Stomach (tissue), 9 donors: Measurements from ENCODE around the gene SPATA31C1. TPM values are rescaled to one million over a fixed set of nuclear protein-coding genes. Genes with fewer than 3 reads are reported as not detected.

Source experiments
- DNase-seq, 2 donors: peaks; one replicate each; pipeline versions ENCODE4 v3.0.0 to v3.0.0-alpha.2; 2013 to 2019
- H3K27ac ChIP-seq, 5 donors: fragments of 200-600 bp in 4 of 5; sonication (generic) in 4 of 5; one replicate each; pipeline ENCODE4 v1.5.1; 2013 to 2019; ENCODE audit warnings: mild to moderate bottlenecking in 1 of 5, moderate library complexity in 1 of 5
- H3K27me3 ChIP-seq, 3 donors: fragments of 200-600 bp; sonication (generic); one replicate each; pipeline ENCODE4 v1.5.1; 2017 to 2019; ENCODE audit warnings: mixed run types in 1 of 3
- H3K36me3 ChIP-seq, 4 donors: fragments of 200-600 bp; sonication (generic); 1 replicate in 3 of 4; 2 replicates in 1 of 4; pipeline ENCODE4 v1.5.1; 2016 to 2019
- H3K4me1 ChIP-seq, 4 donors: fragments of 200-600 bp; sonication (generic); one replicate each; pipeline ENCODE4 v1.5.1; 2016 to 2019
- H3K4me3 ChIP-seq, 4 donors: fragments of 200-600 bp; sonication (generic) in 3 of 4; one replicate each; pipeline ENCODE4 v1.5.1; 2016 to 2019; ENCODE audit warnings: mild to moderate bottlenecking in 1 of 4
- H3K9me3 ChIP-seq, 4 donors: fragments of 200-600 bp; sonication (generic); one replicate each; pipeline ENCODE4 v1.5.1; 2016 to 2019
- CTCF ChIP-seq, 7 experiments: fragments of 450-650 bp in 4 of 7; fragments of 200-600 bp in 3 of 7; sonication (generic) in 3 of 7; IDR thresholded peaks; one replicate each; pipeline ENCODE4 v1.5.1; 2016 to 2019; ENCODE audit warnings: antibody characterized with exemption in 7 of 7, control low read depth in 2 of 7, mild to moderate bottlenecking in 1 of 7
- EP300 ChIP-seq: sonication (generic); formaldehyde crosslinking; IDR thresholded peaks from one replicate; pipeline ENCODE4 v1.6.1; 2017; ENCODE audit warnings: antibody characterized with exemption
- POLR2A ChIP-seq, 4 donors: fragments of 450-650 bp; IDR thresholded peaks; one replicate each; pipeline ENCODE4 v1.6.1; 2016; ENCODE audit warnings: antibody characterized with exemption in 4 of 4, control low read depth in 2 of 4, mild to moderate bottlenecking in 1 of 4, moderate library complexity in 1 of 4
- POLR2AphosphoS5 ChIP-seq, 3 donors: sonication (generic); formaldehyde crosslinking; IDR thresholded peaks; one replicate each; pipeline ENCODE4 v1.6.1; 2016; ENCODE audit warnings: antibody characterized with exemption in 3 of 3
- WGBS, 5 donors: extraction: QIAGEN DNeasy Blood & Tissue Kit in 3 of 5; methylation state at CpG; one replicate each; pipeline versions ENCODE4 v1.1.5 to v1.1.7; 2013 to 2018; 5-methylcytosine and 5-hydroxymethylcytosine counted together
- intact Hi-C: fragments of 100-400 bp; cut with DNase I; formaldehyde crosslinking; loops from one replicate; pipeline ENCODE4 v1.15.1; 2023; ENCODE audit warnings: low total_unique reads
- polyA plus RNA-seq, 3 donors: library from polyadenylated mRNA; stranded (reverse); fragments of 200-250 nt; gene quantifications; one replicate each; pipeline ENCODE4 v1.2.3, GENCODE V29; 2013
- total RNA-seq, 5 donors: library from RNA; depleted of rRNA; stranded (reverse); fragments of >200 nt; gene quantifications; one replicate each; pipeline versions ENCODE4 v1.1.0 to v1.2.3, GENCODE V29; 2014 to 2016
- donor health status: healthy with polysubstance abuse.
- donor health status: Bipolar disorder and iron deficiency.
- donor health status: healthy.

SPATA31C1 gene
- total and polyA plus RNA-seq, 8 donors: not detected

- no peaks in the 10 kb centered on the region for H3K4me1 ChIP-seq
- H3K4me3 ChIP-seq: no peak overlapping the region
- no peaks in the 10 kb centered on the region for H3K9me3 ChIP-seq
- H3K27ac ChIP-seq: no peak overlapping the region
- H3K36me3 ChIP-seq: no peaks in the 10 kb centered on the region
- WGBS, 5 donors: 85 to 92% (median 90%) methylated on average over 13 of the region's 13 CpGs
- DNase-seq: no peak
- H3K27me3 ChIP-seq: peaks cover 0 to 7% (median 0%) of the 10 kb centered on the region in 3 donors
- TF ChIP-seq EP300 (no peak), POLR2A (IDR thresholded peaks at IDR 0.05) (no peak), POLR2AphosphoS5 (IDR thresholded peaks at IDR 0.05) (no peak), CTCF (IDR thresholded peaks at IDR 0.05) (no peak)
- intact Hi-C loops: no loop called here
These were observed 32.1 kb upstream of the SPATA31C1 start for GRCh38 chr9:87885484-87886189.

GRCh38 chr9:87886210-87886932 is 31.4 kb upstream of the SPATA31C1 start:
- intact Hi-C loops: no loop called here

GRCh38 chr9:87886933-87887505 is 30.7 kb upstream of the SPATA31C1 start:
- 73 to 80% (median 77%) methylated on average over 10 to 13 of the region's 13 CpGs for WGBS, 5 donors
- H3K9me3 ChIP-seq: no peaks in the 10 kb centered on the region
- no peak for TF ChIP-seq POLR2A (IDR thresholded peaks at IDR 0.05)
- no peak for TF ChIP-seq EP300
- no peak for TF ChIP-seq CTCF (IDR thresholded peaks at IDR 0.05)
- no peak for TF ChIP-seq POLR2AphosphoS5 (IDR thresholded peaks at IDR 0.05)
- H3K4me3 ChIP-seq: no peak overlapping the region
- H3K36me3 ChIP-seq: no peaks in the 10 kb centered on the region
- no peaks in the 10 kb centered on the region for H3K4me1 ChIP-seq
- peaks cover 0 to 7% (median 0%) of the 10 kb centered on the region in 3 donors for H3K27me3 ChIP-seq
- DNase-seq: no peak
- H3K27ac ChIP-seq: no peak overlapping the region
- intact Hi-C loops: no loop called here

More at GRCh38 chr9:87886210-87886932, 31.4 kb upstream of the SPATA31C1 start:
- Histone ChIP-seq H3K4me1 (no peaks in the 10 kb centered on the region), H3K4me3 (no peak overlapping the region), H3K27ac (no peak overlapping the region), H3K9me3 (no peaks in the 10 kb centered on the region), H3K36me3 (no peaks in the 10 kb centered on the region), H3K27me3 (peaks cover 0 to 7% (median 0%) of the 10 kb centered on the region in 3 donors)
- 74 to 89% (median 77%) methylated on average over 9 to 11 of the region's 11 CpGs for WGBS, 5 donors
- TF ChIP-seq POLR2AphosphoS5 (IDR thresholded peaks at IDR 0.05) (no peak), CTCF (IDR thresholded peaks at IDR 0.05) (no peak), EP300 (no peak), POLR2A (IDR thresholded peaks at IDR 0.05) (no peak)
- no peak for DNase-seq

- Histone ChIP-seq H3K27ac (no peak overlapping the region), H3K4me1 (no peaks in the 10 kb centered on the region), H3K27me3 (peaks cover 0 to 7% (median 0%) of the 10 kb centered on the region in 3 donors), H3K36me3 (no peaks in the 10 kb centered on the region), H3K4me3 (no peak overlapping the region), H3K9me3 (no peaks in the 10 kb centered on the region)
- TF ChIP-seq POLR2AphosphoS5 (IDR thresholded peaks at IDR 0.05) (no peak), POLR2A (IDR thresholded peaks at IDR 0.05) (no peak), EP300 (no peak), CTCF (IDR thresholded peaks at IDR 0.05) (no peak)
- 63 to 91% (median 83%) methylated on average over 3 to 13 of the region's 13 CpGs for WGBS, 5 donors
- no peak for DNase-seq
- intact Hi-C loops: no loop called here
These were observed 29.9 kb upstream of the SPATA31C1 start for GRCh38 chr9:87887661-87888480.
